B cell (primary cell): ENCODE measurements around the gene KRTAP5-9.

Source experiments
- CTCF ChIP-seq: fragments of 200-600 bp; IDR thresholded peaks from one replicate; pipeline ENCODE4 v1.8.0; 2022; ENCODE audit warnings: antibody characterized with exemption, mild to moderate bottlenecking
- EZH2 ChIP-seq: IDR thresholded peaks from 2 replicates; pipeline ENCODE4 v1.6.1; 2012; ENCODE audit warnings: borderline replicate concordance, low read depth, mild to moderate bottlenecking, moderate library complexity, low read length; ENCODE audit not compliant: insufficient read depth, poor library complexity, severe bottlenecking

GRCh38 chr11:71537537-71537936, 10.7 kb upstream of the KRTAP5-9 start:
- no peak for TF ChIP-seq CTCF
- no peak for TF ChIP-seq EZH2
